SIG-M5 treated with dmso at 0.1 percent for 504 hours (cell line): ENCODE data around the gene PROC.
A peak's percentile ranks its signal among the peaks of the same experiment; 100 is the strongest.

ENCODE experiments used
- DNase-seq: peaks from one replicate; lab custom pipeline; 2025; ENCODE audit not compliant: unreplicated experiment; lab: John Stamatoyannopoulos, UW

Gene PROC

GRCh38 chr2:127418300-127419111 is at the start of gene PROC:
TSS of gene PROC (plus strand) at chr2:127418427. CDS start at chr2:127419943, 1,516 bp downstream.
- no peak for DNase-seq

DNA sequence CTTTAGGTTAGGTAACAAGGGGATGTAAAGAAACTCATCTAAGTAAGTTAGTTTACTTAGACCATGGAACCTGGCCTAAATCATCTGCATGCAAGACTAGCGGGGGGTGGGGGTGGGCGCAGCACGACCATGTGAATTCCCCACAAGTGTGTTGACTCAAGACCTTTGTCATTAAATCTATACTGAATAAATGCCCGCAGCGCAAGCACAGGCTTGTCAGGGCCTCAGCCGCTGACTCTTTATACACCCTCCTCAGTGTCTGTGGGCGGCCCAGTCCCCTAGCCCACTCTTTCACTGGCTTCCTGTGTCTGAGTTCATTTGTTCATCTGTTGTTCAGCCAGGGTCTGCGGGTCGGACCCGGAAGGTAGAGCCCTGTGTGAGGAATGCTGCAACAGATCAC is 48.2 kb upstream of the PROC start:
- DNase-seq: no peak

- no peak for DNase-seq
Observed at GRCh38 chr2:127371037-127371436, 47.2 kb upstream of the PROC start.

GRCh38 chr2:127373362-127374083 is 44.7 kb upstream of the PROC start:
- no peak for DNase-seq

DNA sequence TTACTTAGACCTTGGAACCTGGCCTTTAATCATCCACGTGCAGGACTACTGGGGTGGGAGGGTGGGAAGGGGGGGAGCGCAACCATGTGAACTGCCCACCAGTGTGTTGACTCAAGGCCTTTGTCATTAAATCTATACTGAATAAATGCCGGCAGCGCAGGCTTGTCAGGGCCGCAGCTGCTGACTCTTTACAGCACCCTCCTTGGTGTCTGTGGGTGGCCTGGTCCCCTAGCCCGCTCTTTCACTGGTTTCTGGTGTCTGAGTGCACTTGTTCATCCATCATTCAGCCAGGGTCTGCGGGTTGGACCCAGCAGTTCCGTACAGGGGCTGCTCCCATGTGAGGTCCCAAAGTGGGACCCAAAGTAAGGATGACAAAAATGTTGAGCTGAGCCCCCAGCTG is 42.0 kb upstream of the PROC start:
- DNase-seq: no peak

GRCh38 chr2:127377262-127377661 is 41.0 kb upstream of the PROC start:
- DNase-seq: no peak

DNA sequence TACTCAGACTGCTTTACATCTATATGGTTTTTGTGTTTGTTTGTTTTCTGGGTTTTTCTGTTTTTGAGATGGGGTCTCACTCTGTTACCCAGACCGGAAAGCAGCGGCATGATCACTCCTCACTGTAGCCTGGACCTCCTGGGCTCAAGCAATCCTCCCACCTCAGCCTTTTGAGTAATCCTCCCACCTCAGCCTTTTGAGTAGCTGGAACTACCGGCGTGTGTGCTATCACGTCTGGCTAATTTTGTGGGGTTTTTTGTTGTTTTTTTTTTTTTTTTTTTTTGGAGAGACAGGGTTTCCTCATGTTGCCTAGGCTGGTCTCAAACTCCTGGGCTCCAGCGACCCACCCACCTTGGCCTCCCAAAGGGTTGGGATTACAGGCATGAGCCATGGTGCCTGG is 39.5 kb upstream of the PROC start:
- no peak for DNase-seq

- DNase-seq: no peak
Observed at GRCh38 chr2:127379712-127380355, 38.4 kb upstream of the PROC start.

DNA sequence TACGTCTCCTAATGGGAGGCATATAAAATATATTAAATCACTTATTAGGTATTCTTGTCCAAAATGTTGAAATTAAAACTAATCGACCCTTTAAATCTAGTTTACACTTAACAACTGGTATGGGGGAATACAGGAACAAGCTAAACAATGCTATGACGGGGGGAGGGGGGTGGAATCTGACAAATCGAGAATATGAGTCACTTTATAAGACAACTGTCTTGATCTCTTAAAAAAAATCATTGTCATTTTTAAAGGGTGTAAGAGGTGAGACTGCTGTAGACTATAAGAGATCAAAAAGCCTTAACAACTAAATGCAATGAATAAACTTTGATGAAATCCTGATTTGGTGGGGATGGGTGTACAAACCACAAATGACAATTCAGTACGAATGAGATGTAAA is 36.5 kb upstream of the PROC start:
- DNase-seq: no peak

GRCh38 chr2:127382831-127383230 is 35.4 kb upstream of the PROC start:
- no peak for DNase-seq

GRCh38 chr2:127384529-127384928 is 33.7 kb upstream of the PROC start:
- DNase-seq: no peak

DNA sequence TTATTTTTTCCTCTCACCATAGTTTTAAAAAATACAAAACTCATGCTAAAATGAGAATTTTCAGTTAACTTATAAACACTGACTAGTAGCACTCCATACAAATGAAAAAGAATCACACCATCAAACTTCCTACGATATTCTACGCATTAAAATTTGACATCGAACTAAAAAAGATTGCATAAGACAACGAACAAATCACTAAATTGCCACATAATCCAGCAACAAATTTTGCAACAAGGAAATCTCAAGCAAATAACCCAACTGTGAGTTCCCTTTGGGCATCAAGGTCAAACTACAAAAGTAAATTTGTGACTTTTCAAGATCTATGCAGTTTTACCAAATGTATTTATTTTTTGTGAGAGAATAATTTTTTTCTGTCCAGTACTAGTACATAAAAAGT is 32.0 kb upstream of the PROC start:
- DNase-seq: peak; percentile 66

- peak; percentile 81 for DNase-seq
Observed at GRCh38 chr2:127386764-127387654, 31.2 kb upstream of the PROC start.

- peak; percentile 80 for DNase-seq
Observed at GRCh38 chr2:127387655-127388422, 30.4 kb upstream of the PROC start, which contains the start of gene MAP3K2. TSS of gene MAP3K2 (minus strand) at chr2:127387975. CDS start at chr2:127343129, 44,846 bp downstream.

GRCh38 chr2:127388423-127389164 is 29.6 kb upstream of the PROC start:
- DNase-seq: peak; percentile 68

DNA sequence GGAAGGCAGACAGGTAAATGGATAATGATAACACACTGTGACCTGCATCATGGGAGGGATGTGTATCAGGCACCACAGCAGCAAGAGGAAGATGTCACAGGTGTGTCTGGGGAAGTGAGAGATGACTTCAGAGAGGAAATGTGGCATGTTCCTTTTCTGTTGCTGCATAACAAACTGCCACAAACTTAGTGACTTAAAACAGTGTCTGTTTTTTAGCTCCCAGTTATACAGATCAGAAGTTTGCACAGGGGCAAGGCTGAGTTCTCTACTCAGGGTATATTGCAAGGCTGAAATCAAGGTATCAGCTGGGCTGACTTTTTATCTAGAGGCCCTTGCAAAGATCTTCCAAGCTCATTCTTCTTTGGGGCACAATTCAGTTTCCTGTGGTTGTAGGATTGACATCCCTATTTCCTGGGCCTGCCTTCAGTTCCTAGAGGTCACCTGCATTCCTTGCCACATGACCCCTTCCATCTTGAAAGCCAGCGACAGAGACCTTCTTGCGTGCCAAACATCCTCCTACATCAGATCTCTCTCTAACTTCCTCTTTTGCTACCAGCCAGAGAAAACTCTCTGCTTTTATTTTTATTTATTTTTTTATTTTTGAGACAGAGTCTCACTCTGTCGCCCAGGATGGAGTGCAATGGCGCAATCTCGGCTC is 28.3 kb upstream of the PROC start:
- DNase-seq: peak; percentile 57

DNA sequence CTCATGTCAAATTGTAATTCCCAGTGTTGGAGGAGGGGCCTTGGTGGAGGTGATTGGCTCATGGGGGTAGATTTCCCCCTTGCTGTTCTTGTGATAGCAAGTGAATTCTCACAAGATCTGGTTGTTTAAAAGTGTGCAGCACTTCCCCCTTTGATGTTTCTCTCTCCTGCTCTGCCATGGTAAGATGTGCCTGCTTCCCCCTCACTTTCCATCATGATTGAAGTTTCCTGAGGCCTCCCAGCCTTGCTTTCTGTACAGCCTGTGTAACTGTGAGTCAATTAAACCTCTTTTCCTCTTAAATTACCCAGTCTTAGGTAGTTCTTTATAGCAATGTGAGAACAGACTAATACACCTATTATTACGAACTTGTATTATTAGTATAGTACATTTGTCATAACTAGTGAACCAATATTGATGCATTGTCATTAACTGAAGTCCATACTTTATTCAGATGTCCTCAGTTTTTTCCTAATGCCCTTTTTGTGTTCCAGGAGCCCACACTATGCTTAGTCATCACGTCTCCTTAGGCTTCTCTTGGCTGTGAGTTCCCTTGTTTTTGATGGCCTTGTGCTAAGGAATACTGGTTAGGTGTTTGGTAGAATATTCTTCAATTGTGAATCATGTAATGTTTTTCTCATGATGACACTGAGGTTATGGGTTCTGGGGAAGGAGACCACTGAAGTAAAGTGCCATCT is 25.9 kb upstream of the PROC start:
- DNase-seq: no peak
